Activated CD4-positive, alpha-beta T cell treated with anti-CD3 and anti-CD28 coated beads for 36 hours (primary cell): ENCODE results near the gene GSK3B. TPM values are rescaled to one million over a fixed set of nuclear protein-coding genes. Genes with fewer than 3 reads are reported as not detected.

ENCODE experiments used
- ATAC-seq: fragments of 200-7000 bp; cut with Tn5 transposase; one replicate; pipeline ENCODE4 v1.10.0; 2021; ENCODE audit warnings: mild to moderate bottlenecking, moderate library complexity
- CTCF ChIA-PET: fragments of 350-600 bp; sonication (Branson Sonifier 250); formaldehyde crosslinking; loops from one replicate; lab custom pipeline; 2021; ENCODE audit warnings: antibody characterized with exemption; lab: Charles Lee
- POLR2A ChIA-PET: fragments of 350-600 bp; sonication (Branson Sonifier 250); formaldehyde crosslinking; loops from one replicate; lab custom pipeline; 2021; ENCODE audit warnings: antibody characterized with exemption, inconsistent platforms; lab: Charles Lee
- DNase-seq: peaks from one replicate; pipeline ENCODE4 v3.0.0-alpha.2; 2020
- H3K27ac Mint-ChIP-seq: one replicate; pipeline ENCODE4 v1.8.0; 2021; ENCODE audit warnings: mixed read lengths
- H3K27me3 Mint-ChIP-seq: one replicate; pipeline ENCODE4 v1.8.0; 2021; ENCODE audit warnings: mixed read lengths
- H3K36me3 Mint-ChIP-seq: one replicate; pipeline ENCODE4 v1.8.0; 2021; ENCODE audit warnings: low read depth, mixed read lengths
- H3K4me1 Mint-ChIP-seq: one replicate; pipeline ENCODE4 v1.8.0; 2021; ENCODE audit warnings: mixed read lengths
- H3K4me3 Mint-ChIP-seq: one replicate; pipeline ENCODE4 v1.8.0; 2021; ENCODE audit warnings: mild to moderate bottlenecking, moderate library complexity, mixed read lengths
- H3K9me3 Mint-ChIP-seq: one replicate; pipeline ENCODE4 v1.8.0; 2021; ENCODE audit warnings: low read depth, mixed read lengths
- intact Hi-C, 2 experiments: fragments of 100-400 bp; cut with DNase I in 1 of 2; cut with micrococcal nuclease in 1 of 2; formaldehyde crosslinking; loops; one replicate each; pipeline versions ENCODE4 v1.14.2 to v1.15.1; 2022 to 2024; cut with DNase I, micrococcal nuclease
- total RNA-seq, 2 experiments: library from RNA; stranded (reverse); gene quantifications; one replicate each; pipeline ENCODE4 v1.2.3, GENCODE V29; 2021

The GSK3B gene
- total RNA-seq, 2 experiments from 2014 or later = 29.1 to 31.5 TPM

- no peak for ATAC-seq
- H3K4me3 Mint-ChIP-seq = no peak overlapping the region
- intact Hi-C loops = no loop called here
- peaks cover 9% of the 10 kb centered on the region for H3K4me1 Mint-ChIP-seq
- H3K27ac Mint-ChIP-seq = no peak overlapping the region
- POLR2A ChIA-PET = no interaction called here
- no peaks in the 10 kb centered on the region for H3K27me3 Mint-ChIP-seq
- no peak for DNase-seq
- CTCF ChIA-PET = no interaction called here
- H3K36me3 Mint-ChIP-seq = no peaks in the 10 kb centered on the region
- peaks cover 5% of the 10 kb centered on the region for H3K9me3 Mint-ChIP-seq
Observed at GRCh38 chr3:119778811-119779210, 315.4 kb downstream of the GSK3B start.

GRCh38 chr3:119778176-119778575, 316.1 kb downstream of the GSK3B start:
- intact Hi-C loops = no loop called here
- Mint-ChIP-seq H3K4me3 (no peak overlapping the region), H3K9me3 (peaks cover 5% of the 10 kb centered on the region), H3K27ac (no peak overlapping the region), H3K27me3 (no peaks in the 10 kb centered on the region), H3K36me3 (no peaks in the 10 kb centered on the region), H3K4me1 (peaks cover 9% of the 10 kb centered on the region)
- ATAC-seq = no peak
- no peak for DNase-seq
- CTCF ChIA-PET = no interaction called here
- POLR2A ChIA-PET = no interaction called here

GRCh38 chr3:119776304-119776703, 317.9 kb downstream of the GSK3B start:
- peaks cover 9% of the 10 kb centered on the region for H3K4me1 Mint-ChIP-seq
- ATAC-seq (no peak), DNase-seq (no peak)
- ChIA-PET POLR2A (no interaction called here), CTCF (no interaction called here)
- H3K27ac Mint-ChIP-seq = no peak overlapping the region
- H3K36me3 Mint-ChIP-seq = no peaks in the 10 kb centered on the region
- no peak overlapping the region for H3K4me3 Mint-ChIP-seq
- H3K27me3 Mint-ChIP-seq = peaks cover 2% of the 10 kb centered on the region
- H3K9me3 Mint-ChIP-seq = peaks cover 5% of the 10 kb centered on the region
- intact Hi-C loops = no loop called here

DNA sequence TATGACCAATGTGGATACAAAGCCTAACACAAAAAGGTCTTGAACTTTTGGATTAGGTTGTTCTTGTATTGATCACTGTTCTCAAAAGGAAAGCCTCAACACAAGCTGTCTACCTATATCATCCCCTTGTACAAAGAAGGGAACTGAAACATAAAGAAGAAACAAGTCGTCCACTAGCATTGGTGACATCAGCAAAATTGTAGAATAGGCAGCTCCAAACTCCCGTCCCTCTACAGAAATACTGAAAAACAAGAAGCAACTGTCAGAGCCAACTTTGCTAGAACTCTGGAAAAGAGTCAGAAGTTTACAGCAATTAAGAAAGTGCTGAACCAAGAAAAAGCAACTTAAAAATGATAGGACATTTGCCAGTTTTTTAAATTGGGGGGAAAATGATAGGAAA, 319.8 kb downstream of the GSK3B start:
- no peaks in the 10 kb centered on the region for H3K4me1 Mint-ChIP-seq
- intact Hi-C loops = no loop called here
- H3K27ac Mint-ChIP-seq = no peak overlapping the region
- CTCF ChIA-PET = no interaction called here
- peaks cover 5% of the 10 kb centered on the region for H3K9me3 Mint-ChIP-seq
- peaks cover 2% of the 10 kb centered on the region for H3K27me3 Mint-ChIP-seq
- DNase-seq = no peak
- no peaks in the 10 kb centered on the region for H3K36me3 Mint-ChIP-seq
- POLR2A ChIA-PET = no interaction called here
- H3K4me3 Mint-ChIP-seq = no peak overlapping the region
- ATAC-seq = no peak

Other genes starting within 250 kb of the GSK3B start
- under 1 TPM in 1 of 2 experiments, not detected in 1; 0.11 TPM for gene GPR156, start 190.8 kb upstream of the GSK3B start, total RNA-seq